NOMO-1 (cell line): ENCODE results near the gene RNASE2.

Experiments used
- DNase-seq, 2 experiments: peaks; one replicate each; lab custom pipeline; 2025; ENCODE audit not compliant: unreplicated experiment in 2 of 2; lab: John Stamatoyannopoulos, UW

The RNASE2 gene

GRCh38 chr14:20980906-20981305 is 25.6 kb downstream of the RNASE2 start:
- no peak for DNase-seq

- no peak for DNase-seq
Measured at GRCh38 chr14:20982646-20983369, 27.5 kb downstream of the RNASE2 start.

GRCh38 chr14:20985650-20986049 is 30.4 kb downstream of the RNASE2 start:
- DNase-seq = peak; percentile 19 to 43

- DNase-seq = peak; percentile 10 to 44
Measured at GRCh38 chr14:20986811-20987210, 31.5 kb downstream of the RNASE2 start.

GRCh38 chr14:20988717-20989470 is 33.6 kb downstream of the RNASE2 start:
- DNase-seq = peak; percentile 67 to 72

- DNase-seq = no peak
Measured at GRCh38 chr14:20989471-20989786, 34.1 kb downstream of the RNASE2 start.

- peak; percentile 97 to 98 for DNase-seq
Measured at GRCh38 chr14:20989787-20990600, 34.7 kb downstream of the RNASE2 start, which contains the start of gene METTL17. Gene METTL17 (plus strand): TSS chr14:20989980. CDS start chr14:20990003, 23 bp downstream.

GRCh38 chr14:20996521-20996920 is 41.2 kb downstream of the RNASE2 start:
- no peak for DNase-seq

- no peak for DNase-seq
Measured at GRCh38 chr14:20997115-20997514, 41.8 kb downstream of the RNASE2 start.

GRCh38 chr14:20997564-20997963 is 42.3 kb downstream of the RNASE2 start:
- DNase-seq = no peak

GRCh38 chr14:20998139-20998538 is 42.9 kb downstream of the RNASE2 start:
- no peak for DNase-seq

- no peak for DNase-seq
Measured at GRCh38 chr14:20998674-20999366, 43.5 kb downstream of the RNASE2 start, which contains the start of gene SLC39A2. Gene SLC39A2 (plus strand): TSS chr14:20999293. CDS start chr14:20999447, 154 bp downstream.

GRCh38 chr14:20999591-20999990 is 44.3 kb downstream of the RNASE2 start:
- DNase-seq = no peak

- no peak for DNase-seq
Measured at GRCh38 chr14:21001218-21001617, 45.9 kb downstream of the RNASE2 start.

- DNase-seq = no peak
Measured at GRCh38 chr14:21003788-21004346, 48.6 kb downstream of the RNASE2 start.
